Right ventricle myocardium superior (tissue), 1 donor: Measurements from ENCODE around the gene PCLO. TPM values are rescaled to one million over a fixed set of nuclear protein-coding genes. Genes with fewer than 3 reads are reported as not detected.
"Not testable (repeated sequence)": the region's sequence is repeated elsewhere in the genome, so short reads cannot be mapped to it uniquely, and the experiment has no call there.

Experiments used
- ATAC-seq: fragments of 200-7000 bp; cut with Tn5 transposase; one replicate; pipeline ENCODE4 v1.9.1; 2020; ENCODE audit warnings: mild to moderate bottlenecking; ENCODE audit not compliant: poor library complexity
- DNase-seq: peaks from one replicate; pipeline ENCODE4 v3.0.0-alpha.2; 2020
- intact Hi-C: fragments of 100-400 bp; cut with DNase I; formaldehyde crosslinking; loops from one replicate; pipeline ENCODE4 v1.11.2; 2022
- total RNA-seq: library from RNA; stranded (reverse); fragmentation: NEBNext Ultra II Directional; extraction: Animal tissue kit (Norgen Biotek cat#: 25700); gene quantifications from one replicate; pipeline ENCODE4 v1.2.1, GENCODE V29; 2021
- donor health status: DM: no; HTN: yes; CAD: no; lungs with severe emphysema.

Gene PCLO
- total RNA-seq, 1 donor from 2014 or later = 3.8 TPM

DNA sequence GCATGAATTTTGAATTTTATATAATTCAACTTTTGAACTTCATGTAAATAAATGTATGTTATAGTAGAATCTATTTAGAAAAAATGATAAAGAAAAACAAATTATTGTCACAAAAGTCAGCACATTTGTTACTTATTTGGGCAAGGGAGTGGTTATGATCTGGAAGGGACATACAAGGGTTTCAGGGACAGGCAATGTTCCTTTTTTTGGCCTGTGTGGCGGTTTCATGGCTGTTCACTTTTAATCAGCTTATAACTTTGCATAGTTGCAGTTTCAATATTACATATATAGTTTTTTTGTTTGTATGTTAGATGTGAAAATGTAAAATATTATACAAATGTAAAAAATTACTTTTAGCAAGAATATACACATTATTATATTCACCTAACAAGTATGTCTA, 256.2 kb downstream of the PCLO start:
- ATAC-seq (no peak), DNase-seq (no peak)
- intact Hi-C loops = no loop called here

DNA sequence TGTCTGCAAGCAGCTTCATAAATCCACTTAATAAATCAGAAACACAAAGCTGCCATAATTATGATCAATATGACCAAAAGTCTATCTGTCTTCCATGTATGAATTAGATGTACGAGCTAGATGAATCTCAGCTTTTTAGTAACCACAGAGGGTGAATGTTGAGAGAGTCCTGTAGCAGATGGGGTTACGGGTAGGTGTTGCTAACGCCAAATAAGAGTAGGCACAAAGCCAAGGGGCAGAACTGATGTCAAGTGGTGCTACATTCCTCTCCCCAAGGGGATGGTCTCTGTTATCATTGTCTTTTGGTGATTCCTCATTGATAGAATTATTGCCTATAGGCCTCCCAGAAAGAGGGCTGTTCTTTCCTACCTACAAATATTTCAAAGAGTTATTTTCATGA, 257.8 kb downstream of the PCLO start:
- ATAC-seq (no peak), DNase-seq (no peak)
- intact Hi-C loops = no loop called here

DNA sequence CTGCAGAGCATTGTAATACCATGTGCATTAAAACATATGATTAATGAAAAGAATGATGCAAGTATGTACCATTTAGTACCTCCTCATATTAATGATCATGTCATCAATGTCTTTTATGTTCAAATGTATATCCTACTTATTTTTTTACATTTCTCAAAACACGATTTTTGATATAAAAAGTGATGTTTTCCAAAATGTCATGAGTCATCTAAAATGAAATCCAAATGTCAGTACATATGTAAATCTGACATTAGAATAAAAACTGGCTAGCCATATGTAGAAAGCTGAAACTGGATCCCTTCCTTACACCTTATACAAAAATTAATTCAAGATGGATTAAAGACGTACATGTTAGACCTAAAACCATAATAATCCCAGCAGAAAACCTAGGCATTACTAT, 261.6 kb downstream of the PCLO start:
- ATAC-seq, DNase-seq, intact Hi-C loops: not testable (repeated sequence)

DNA sequence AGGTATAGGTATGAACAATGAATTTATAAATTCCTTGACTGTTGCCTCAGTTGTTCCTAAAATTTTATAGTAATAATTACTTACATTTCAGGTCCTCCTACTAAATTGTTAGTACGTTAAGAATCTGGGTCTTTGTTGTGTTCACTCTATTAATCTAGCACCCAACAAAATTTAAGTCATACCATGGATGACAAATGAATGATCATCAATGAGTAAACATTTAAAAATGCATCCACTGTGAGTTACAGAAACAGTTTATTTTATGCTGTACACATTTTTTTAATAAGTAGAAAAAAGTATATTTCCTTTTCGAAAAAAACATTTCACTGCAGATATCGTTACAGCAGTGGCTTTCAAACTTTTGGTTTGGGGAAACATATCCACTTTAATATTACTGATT, 265.2 kb downstream of the PCLO start:
- intact Hi-C loops = no loop called here
- no peak for ATAC-seq

DNA sequence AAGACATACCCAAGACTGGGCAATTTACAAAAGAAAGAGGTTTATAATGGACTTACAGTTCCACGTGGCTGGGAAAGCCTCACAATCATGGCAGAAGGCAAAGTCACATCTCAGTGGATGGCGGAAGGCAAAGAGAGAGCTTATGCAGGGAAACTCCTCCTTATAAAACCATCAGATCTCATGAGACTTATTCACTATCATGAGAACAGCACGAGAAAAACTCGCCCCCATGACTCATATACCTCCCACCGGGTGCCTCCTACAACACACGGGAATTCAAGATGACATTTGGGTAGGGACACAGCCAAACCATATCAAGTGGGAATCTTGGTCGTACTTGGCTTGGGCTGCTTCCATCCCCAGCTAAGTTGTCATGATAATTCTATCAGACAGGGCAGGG, 268.3 kb downstream of the PCLO start:
- ATAC-seq, DNase-seq, intact Hi-C loops: not testable (repeated sequence)

More for the DNA sequence above, 265.2 kb downstream of the PCLO start:
- no peak for DNase-seq

DNA sequence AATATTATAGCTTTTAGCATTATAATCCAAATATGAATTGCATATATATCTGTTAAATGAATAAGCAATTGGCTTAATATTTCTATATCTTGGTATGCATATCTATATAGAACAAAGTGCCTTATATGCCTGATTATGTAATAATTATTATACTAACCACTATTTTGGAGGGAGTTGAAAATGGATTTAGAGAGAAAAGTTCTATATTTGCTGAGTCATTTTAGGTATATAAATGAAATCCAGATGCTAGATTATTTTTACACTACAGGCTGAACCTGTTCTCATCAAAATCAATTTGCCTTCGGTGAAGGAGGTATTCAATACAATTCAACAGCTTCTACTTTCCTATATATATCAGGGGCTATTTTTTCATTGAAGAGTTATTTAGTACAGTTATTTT, 276.4 kb downstream of the PCLO start:
- DNase-seq = no peak
- ATAC-seq = no peak

DNA sequence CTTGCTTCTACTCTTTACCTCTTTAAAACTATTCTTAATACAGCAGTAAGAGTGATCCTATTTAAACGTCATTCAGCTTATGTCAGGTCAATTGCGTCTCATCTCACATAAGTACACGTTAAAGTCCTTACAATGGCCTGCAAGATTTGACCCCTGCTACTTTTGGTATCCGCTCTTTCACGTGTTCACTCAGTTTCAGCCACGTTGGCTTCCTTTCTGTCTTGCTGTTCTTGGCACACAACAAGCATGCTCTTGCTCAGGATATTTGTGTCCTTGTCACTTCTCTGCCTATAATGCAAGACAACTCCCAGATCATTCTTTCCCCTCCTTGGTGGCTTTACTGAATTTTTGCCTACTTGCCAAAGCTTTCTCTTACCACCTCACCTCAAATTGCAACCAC, 296.8 kb downstream of the PCLO start:
- ATAC-seq = no peak
- DNase-seq = no peak
- intact Hi-C loops = no loop called here

More for the DNA sequence above, 276.4 kb downstream of the PCLO start:
- intact Hi-C loops = no loop called here

DNA sequence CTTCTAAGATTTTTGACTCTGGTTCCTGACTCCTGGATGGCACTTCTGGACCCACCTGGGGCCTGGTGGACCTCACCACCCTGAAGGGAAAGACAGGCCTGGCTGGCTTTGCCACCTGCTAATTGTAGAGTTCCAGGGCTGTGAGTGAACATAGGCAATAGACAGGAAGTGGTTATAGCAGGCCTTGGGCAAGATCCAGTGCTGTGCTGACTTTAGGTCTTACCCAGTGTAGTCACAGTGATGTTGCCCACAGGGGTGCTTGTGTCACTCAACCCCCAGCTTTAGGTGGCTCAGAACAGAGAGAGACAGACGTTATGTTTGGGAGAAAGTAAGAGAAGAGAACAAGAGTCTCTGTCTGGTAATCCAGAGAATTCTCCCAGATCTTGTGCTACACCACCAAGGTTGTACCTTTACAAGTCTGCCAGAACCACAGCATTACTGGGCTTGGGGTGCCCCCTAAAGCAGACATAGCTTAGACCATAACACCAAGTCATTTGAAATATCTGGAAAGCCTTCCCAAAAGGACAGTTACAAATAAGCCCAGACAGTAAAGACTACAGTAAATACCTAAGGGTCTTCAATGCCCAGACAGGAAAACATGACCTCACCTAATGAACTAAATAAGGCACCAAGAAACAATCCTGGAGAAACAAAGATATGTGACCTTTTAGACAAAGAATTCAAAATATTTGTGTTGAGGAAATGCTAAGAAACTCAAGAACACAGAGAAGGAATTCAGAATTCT, 303.4 kb downstream of the PCLO start:
- no peak for ATAC-seq
- intact Hi-C loops = no loop called here
- no peak for DNase-seq

DNA sequence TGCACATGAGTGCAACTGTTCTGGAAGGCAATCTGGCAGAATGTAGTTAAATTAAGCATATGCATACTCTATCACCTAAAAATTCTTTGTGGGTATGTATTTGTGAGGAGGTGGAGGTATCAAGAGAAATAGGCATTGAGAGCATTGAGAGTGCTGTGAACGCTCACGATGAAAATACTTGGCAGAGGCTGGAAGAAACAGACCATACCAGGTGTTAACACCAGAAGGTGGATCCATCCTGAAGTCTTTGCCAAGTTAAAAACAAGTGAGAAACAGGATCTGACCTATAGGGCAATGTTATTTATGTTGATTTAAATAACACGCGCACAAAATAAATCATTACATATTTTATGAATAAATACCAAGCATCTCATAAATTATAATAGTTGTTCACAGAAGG, 311.6 kb downstream of the PCLO start:
- intact Hi-C loops = no loop called here
- DNase-seq = no peak
- ATAC-seq = no peak

DNA sequence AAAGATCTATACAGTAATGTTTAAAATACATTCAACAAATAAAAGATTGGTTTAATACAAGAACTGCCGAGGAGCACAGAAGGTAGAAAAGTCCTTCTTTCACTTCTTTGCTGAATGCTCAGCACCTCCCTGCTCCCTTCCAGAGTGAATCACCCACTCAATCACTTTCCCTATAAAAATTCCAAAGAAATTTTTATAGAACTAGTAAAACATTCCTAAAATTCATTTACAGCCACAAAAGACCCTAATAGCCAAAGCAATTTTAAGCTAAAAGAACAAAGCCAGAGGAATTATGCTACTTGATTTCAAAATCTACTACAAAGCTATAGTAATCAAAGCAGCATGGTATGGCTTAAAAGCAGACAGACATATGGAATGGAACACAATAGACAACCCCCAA, 320.9 kb downstream of the PCLO start:
- intact Hi-C loops = no loop called here
- ATAC-seq (no peak), DNase-seq (no peak)

DNA sequence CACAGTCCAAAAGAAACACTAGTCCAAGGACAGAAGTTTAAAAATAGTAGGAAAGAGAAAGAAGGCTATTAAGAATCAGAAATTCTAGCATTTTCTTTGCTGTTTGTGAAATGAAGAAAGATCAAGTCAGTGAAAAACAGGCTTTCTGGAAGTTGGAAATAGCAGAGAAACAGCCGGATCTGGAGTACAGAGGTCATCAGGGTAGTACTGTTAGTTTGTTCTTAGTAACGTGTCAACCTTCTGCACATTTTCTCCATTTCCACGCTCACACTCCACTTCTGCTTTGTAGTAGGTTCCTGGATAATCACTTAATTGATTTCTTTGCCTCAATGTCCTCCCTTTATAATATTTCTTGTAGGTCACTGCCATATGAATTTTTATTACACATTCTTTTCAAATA, 322.6 kb downstream of the PCLO start:
- no peak for ATAC-seq
- intact Hi-C loops = no loop called here

DNA sequence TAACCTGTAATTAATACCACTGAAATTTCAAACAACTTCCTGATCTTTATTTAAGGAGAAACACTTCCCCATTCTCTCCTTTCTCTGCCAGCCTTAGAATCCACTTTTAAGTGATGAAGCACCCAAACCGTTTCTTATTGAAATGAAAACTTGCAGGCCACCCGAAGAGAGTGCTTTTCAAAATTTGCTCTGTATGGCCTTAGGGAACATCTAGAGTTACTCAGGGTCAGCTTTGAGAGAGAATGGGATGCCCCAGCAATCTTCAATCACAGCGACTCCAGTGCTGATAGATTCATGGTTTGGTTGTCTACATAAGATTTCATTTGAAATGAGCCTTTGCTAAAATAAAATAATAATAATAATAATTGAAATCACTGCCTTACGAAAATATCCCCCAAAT, 323.1 kb downstream of the PCLO start:
- DNase-seq (no peak), ATAC-seq (no peak)
- intact Hi-C loops = no loop called here

More for the DNA sequence above, 322.6 kb downstream of the PCLO start:
- DNase-seq = no peak

DNA sequence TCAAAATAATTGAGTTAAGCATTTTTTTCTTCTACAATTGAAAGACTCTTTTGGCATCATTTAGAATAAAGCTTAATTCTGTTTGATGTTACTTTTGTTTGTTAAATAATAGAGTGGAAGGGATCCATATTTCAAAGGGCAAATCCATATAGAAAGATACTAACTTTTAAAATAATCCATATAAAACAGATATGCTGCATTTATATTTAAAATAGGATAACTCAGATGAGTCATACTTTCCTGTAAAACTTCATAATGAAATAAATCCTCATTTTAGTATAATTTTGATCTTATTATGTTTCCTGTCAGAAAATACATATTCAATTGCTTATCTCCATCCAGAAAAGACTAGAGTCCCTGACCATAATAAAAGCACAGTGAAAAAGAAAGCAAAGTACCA, 323.6 kb downstream of the PCLO start:
- no peak for DNase-seq
- ATAC-seq = no peak
- intact Hi-C loops = no loop called here

DNA sequence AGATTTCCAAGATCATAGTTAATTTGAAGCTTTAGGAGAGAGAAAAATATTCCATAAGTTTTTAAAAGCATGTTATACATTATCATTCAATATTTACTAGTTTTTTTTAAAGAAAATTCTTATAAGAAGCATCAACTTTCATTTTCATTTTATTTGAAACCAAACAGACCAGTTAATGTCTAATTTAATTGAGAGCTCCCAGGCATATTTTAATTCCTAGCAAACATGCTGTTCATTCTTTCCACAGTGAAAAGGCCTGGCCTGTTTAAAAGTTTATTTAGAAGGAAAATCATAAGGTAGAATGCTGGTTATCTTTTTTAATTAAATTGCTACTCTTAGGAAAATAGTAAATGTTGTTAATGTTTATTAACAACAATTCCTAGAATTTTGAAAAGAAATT, 324.4 kb downstream of the PCLO start:
- intact Hi-C loops = no loop called here
- no peak for ATAC-seq
- no peak for DNase-seq

DNA sequence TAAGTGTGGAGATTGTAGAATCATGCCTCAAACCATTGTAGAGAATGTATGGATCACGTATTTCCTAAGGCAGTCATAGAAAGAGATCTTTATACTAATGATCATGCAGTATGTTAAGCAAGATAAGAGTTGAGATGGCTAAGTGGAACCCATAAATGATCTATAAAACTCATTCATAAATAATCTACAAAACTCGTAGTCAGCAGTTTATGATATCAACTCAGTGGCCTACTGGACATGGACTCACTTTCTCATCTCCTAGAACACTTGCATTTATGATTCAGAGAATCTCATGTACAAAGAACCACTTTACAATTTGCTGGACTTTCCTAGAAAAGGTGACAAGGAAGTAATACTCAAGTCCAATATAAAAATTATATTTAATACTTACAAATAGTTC, 339.6 kb downstream of the PCLO start:
- no peak for ATAC-seq
- DNase-seq = no peak
- intact Hi-C loops = no loop called here

DNA sequence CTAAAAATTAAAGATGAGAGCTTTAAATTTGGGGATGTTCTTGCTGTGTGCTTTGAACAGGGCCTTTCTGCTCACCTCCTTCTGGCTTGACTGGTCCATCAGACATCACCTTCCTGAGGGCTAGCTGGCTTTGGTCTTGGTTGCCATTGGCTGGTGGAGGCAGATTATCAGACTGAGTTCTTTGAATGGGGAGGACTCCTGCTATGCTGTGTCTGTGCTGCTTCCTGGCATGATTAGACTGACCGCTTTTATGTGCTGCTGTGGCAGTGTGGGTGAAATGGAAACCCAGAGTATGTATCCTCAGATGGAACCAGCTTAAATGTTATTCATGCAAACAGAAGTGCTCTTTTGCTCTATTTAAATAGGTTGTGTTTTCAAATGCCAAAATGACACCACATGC, 341.6 kb downstream of the PCLO start:
- ATAC-seq (no peak), DNase-seq (no peak)
- intact Hi-C loops = no loop called here

DNA sequence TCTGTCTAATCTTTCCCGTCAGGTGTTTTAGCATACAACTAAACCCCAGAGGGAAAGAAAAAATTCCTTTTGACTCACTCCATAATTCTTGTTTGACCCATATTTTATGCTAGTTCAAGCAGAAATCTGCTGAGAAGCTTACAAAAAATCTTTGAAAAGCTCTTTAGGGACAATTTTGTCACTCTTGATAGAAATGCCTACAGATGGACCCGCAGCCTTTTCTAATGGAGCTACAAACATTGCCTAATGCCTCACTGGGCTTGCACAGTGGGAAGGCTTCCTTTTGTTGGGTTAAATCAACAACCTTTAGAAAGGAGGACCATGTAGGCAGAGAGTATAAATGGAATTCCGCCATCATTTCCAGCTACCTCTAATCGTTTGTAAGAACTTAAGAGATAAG, 344.5 kb downstream of the PCLO start:
- DNase-seq = no peak
- intact Hi-C loops = no loop called here
- ATAC-seq = no peak

DNA sequence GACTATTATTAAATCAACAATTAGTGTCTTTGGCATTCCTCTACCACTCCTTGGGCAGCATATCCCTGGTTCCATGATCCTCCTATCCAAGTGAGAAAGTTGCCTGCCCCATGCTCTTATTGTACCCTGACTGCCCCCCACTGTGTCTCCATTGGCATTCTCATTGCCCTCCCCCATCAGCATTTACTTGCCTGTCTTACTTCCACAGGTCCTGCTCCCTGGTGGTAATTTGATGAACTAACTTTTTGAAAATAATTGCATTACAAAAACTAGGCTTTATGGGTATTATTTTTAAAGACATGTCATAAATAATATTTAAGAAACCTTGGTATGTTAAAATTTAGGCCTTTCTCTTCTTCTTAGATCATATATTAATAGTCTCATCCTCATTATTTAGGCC, 346.4 kb downstream of the PCLO start:
- intact Hi-C loops = no loop called here
- ATAC-seq (no peak), DNase-seq (no peak)

DNA sequence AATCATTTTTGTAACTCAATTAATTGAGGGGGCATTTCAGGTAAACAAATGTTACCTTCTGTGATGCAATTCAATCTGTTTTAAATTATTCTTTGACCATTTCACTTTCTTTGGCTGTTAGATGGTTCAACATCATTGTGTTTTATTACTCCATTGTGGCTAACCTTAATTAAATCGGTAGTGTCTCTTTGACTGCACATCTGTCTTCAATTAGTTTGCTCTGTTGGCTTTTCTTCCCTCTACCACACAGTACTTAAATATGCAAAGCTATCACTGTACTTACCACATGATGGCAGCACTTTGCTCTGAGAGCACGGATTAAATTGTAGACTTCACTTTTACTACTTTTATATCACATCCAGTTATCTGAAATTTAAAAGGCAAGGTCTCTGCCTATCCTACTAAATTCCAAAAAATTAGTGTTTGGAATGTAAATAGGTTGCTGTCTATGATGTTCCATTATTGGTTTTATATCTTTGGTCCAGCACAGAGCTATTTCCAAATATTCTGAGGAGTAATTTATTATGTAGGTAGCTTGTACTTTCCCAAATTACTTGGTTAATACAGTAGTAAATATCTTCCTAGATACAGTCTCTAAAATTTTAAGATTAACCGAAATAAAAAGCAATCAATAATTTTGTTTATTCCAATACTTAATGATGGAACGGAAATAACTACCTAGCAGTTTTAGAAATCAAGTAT, 352.0 kb downstream of the PCLO start:
- DNase-seq (no peak), ATAC-seq (no peak)
- intact Hi-C loops = no loop called here

DNA sequence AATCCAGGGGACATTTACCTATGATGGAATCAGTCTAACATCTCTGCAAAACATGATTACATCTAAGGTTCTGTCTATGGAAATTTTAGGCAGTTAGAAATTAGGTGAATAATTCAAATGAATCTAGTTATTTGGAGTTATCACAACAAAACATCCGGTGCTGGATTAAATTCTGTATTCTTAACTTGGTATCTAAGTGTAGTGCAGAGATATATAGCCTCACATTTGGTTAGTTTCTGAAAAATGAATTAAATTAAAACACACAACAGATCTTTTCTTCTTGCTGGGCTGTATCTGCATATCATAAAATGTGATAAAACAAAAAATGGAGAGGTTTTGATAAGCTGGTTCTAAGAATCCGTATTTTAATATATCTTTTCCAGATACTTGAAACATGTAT, 354.1 kb downstream of the PCLO start:
- no peak for DNase-seq
- intact Hi-C loops = no loop called here
- ATAC-seq = no peak
